ENCODE results near the gene ADNP.

Gene ADNP

GRCh38 chr20:50876063-50876685 is 55.1 kb downstream of the ADNP start:
- Mint-ChIP-seq H3K9me3 (ENCODE audit: low read depth) (no peaks in the 10 kb centered on the region), H3K27ac (no peak overlapping the region), H3K4me1 (ENCODE audit: low read depth) (no peaks in the 10 kb centered on the region), H3K4me3 (no peak overlapping the region), H3K36me3 (no peaks in the 10 kb centered on the region), H3K27me3 (no peaks in the 10 kb centered on the region)

GRCh38 chr20:50874758-50875665 is 56.2 kb downstream of the ADNP start:
- H3K4me3 Mint-ChIP-seq = no peak overlapping the region
- H3K4me1 Mint-ChIP-seq (ENCODE audit: low read depth) = no peaks in the 10 kb centered on the region
- no peak overlapping the region for H3K27ac Mint-ChIP-seq
- H3K9me3 Mint-ChIP-seq (ENCODE audit: low read depth) = no peaks in the 10 kb centered on the region
- no peaks in the 10 kb centered on the region for H3K36me3 Mint-ChIP-seq
- H3K27me3 Mint-ChIP-seq = no peaks in the 10 kb centered on the region

GRCh38 chr20:50874111-50874757 is 57.0 kb downstream of the ADNP start:
- peaks cover 2% of the 10 kb centered on the region for H3K4me1 Mint-ChIP-seq (ENCODE audit: low read depth)
- no peaks in the 10 kb centered on the region for H3K27me3 Mint-ChIP-seq
- H3K9me3 Mint-ChIP-seq (ENCODE audit: low read depth) = no peaks in the 10 kb centered on the region
- no peaks in the 10 kb centered on the region for H3K36me3 Mint-ChIP-seq
- H3K27ac Mint-ChIP-seq = no peak overlapping the region
- H3K4me3 Mint-ChIP-seq = no peak overlapping the region

GRCh38 chr20:50873585-50873984 is 57.7 kb downstream of the ADNP start:
- H3K4me3 Mint-ChIP-seq = no peak overlapping the region

GRCh38 chr20:50872560-50873425 is 58.4 kb downstream of the ADNP start:
- no peaks in the 10 kb centered on the region for H3K27me3 Mint-ChIP-seq
- peaks cover 2% of the 10 kb centered on the region for H3K4me1 Mint-ChIP-seq (ENCODE audit: low read depth)
- no peaks in the 10 kb centered on the region for H3K36me3 Mint-ChIP-seq
- H3K4me3 Mint-ChIP-seq = no peak overlapping the region
- no peaks in the 10 kb centered on the region for H3K9me3 Mint-ChIP-seq (ENCODE audit: low read depth)
- no peak overlapping the region for H3K27ac Mint-ChIP-seq

More at GRCh38 chr20:50873585-50873984, 57.7 kb downstream of the ADNP start:
- Mint-ChIP-seq H3K36me3 (no peaks in the 10 kb centered on the region), H3K27me3 (no peaks in the 10 kb centered on the region), H3K4me1 (ENCODE audit: low read depth) (peaks cover 2% of the 10 kb centered on the region), H3K9me3 (ENCODE audit: low read depth) (no peaks in the 10 kb centered on the region), H3K27ac (peak overlapping the region; percentile 28)

GRCh38 chr20:50870561-50871161 is 60.6 kb downstream of the ADNP start:
- Mint-ChIP-seq H3K36me3 (no peaks in the 10 kb centered on the region), H3K27ac (no peak overlapping the region), H3K27me3 (no peaks in the 10 kb centered on the region), H3K4me1 (ENCODE audit: low read depth) (peaks cover 2% of the 10 kb centered on the region), H3K4me3 (no peak overlapping the region), H3K9me3 (ENCODE audit: low read depth) (no peaks in the 10 kb centered on the region)

- Mint-ChIP-seq H3K9me3 (ENCODE audit: low read depth) (no peaks in the 10 kb centered on the region), H3K27ac (no peak overlapping the region), H3K27me3 (no peaks in the 10 kb centered on the region)
Observed at GRCh38 chr20:50868509-50869495, 62.4 kb downstream of the ADNP start.

GRCh38 chr20:50867805-50868204 is 63.4 kb downstream of the ADNP start:
- no peaks in the 10 kb centered on the region for H3K36me3 Mint-ChIP-seq
- H3K4me3 Mint-ChIP-seq = no peak overlapping the region
- H3K27ac Mint-ChIP-seq = no peak overlapping the region
- H3K27me3 Mint-ChIP-seq = no peaks in the 10 kb centered on the region
- no peaks in the 10 kb centered on the region for H3K9me3 Mint-ChIP-seq (ENCODE audit: low read depth)
- H3K4me1 Mint-ChIP-seq (ENCODE audit: low read depth) = peaks cover 2% of the 10 kb centered on the region

More at GRCh38 chr20:50868509-50869495, 62.4 kb downstream of the ADNP start:
- Mint-ChIP-seq H3K36me3 (no peaks in the 10 kb centered on the region), H3K4me1 (ENCODE audit: low read depth) (peaks cover 2% of the 10 kb centered on the region), H3K4me3 (no peak overlapping the region)

GRCh38 chr20:50866831-50867230 is 64.4 kb downstream of the ADNP start:
- H3K27ac Mint-ChIP-seq = no peak overlapping the region
- H3K4me1 Mint-ChIP-seq (ENCODE audit: low read depth) = peaks cover 4% of the 10 kb centered on the region
- no peaks in the 10 kb centered on the region for H3K9me3 Mint-ChIP-seq (ENCODE audit: low read depth)
- H3K27me3 Mint-ChIP-seq = no peaks in the 10 kb centered on the region
- no peaks in the 10 kb centered on the region for H3K36me3 Mint-ChIP-seq
- H3K4me3 Mint-ChIP-seq = no peak overlapping the region

- Mint-ChIP-seq H3K36me3 (no peaks in the 10 kb centered on the region), H3K4me3 (no peak overlapping the region), H3K9me3 (ENCODE audit: low read depth) (no peaks in the 10 kb centered on the region), H3K27ac (no peak overlapping the region), H3K27me3 (no peaks in the 10 kb centered on the region), H3K4me1 (ENCODE audit: low read depth) (peaks cover 4% of the 10 kb centered on the region)
Observed at GRCh38 chr20:50866036-50866685, 65.1 kb downstream of the ADNP start.

- H3K27me3 Mint-ChIP-seq = no peaks in the 10 kb centered on the region
- H3K27ac Mint-ChIP-seq = no peak overlapping the region
- H3K9me3 Mint-ChIP-seq (ENCODE audit: low read depth) = no peaks in the 10 kb centered on the region
- no peaks in the 10 kb centered on the region for H3K36me3 Mint-ChIP-seq
- peaks cover 5% of the 10 kb centered on the region for H3K4me1 Mint-ChIP-seq (ENCODE audit: low read depth)
- no peak overlapping the region for H3K4me3 Mint-ChIP-seq
Observed at GRCh38 chr20:50865591-50865990, 65.6 kb downstream of the ADNP start.

GRCh38 chr20:50865114-50865513 is 66.1 kb downstream of the ADNP start:
- H3K36me3 Mint-ChIP-seq = no peaks in the 10 kb centered on the region
- H3K9me3 Mint-ChIP-seq (ENCODE audit: low read depth) = no peaks in the 10 kb centered on the region
- peaks cover 5% of the 10 kb centered on the region for H3K4me1 Mint-ChIP-seq (ENCODE audit: low read depth)
- H3K4me3 Mint-ChIP-seq = no peak overlapping the region
- H3K27me3 Mint-ChIP-seq = no peaks in the 10 kb centered on the region
- no peak overlapping the region for H3K27ac Mint-ChIP-seq

GRCh38 chr20:50862546-50862945 is 68.7 kb downstream of the ADNP start:
- Mint-ChIP-seq H3K27me3 (no peaks in the 10 kb centered on the region), H3K27ac (no peak overlapping the region), H3K4me3 (no peak overlapping the region), H3K36me3 (no peaks in the 10 kb centered on the region), H3K9me3 (ENCODE audit: low read depth) (no peaks in the 10 kb centered on the region), H3K4me1 (ENCODE audit: low read depth) (peaks cover 2% of the 10 kb centered on the region)
